ENCODE results near the gene SETMAR. TPM values are rescaled to one million over a fixed set of nuclear protein-coding genes. Genes with fewer than 3 reads are reported as not detected.

Gene SETMAR
- total RNA-seq, 4 donors from 2014 or later = 3.7 to 10.4 (median 7.6) TPM

DNA sequence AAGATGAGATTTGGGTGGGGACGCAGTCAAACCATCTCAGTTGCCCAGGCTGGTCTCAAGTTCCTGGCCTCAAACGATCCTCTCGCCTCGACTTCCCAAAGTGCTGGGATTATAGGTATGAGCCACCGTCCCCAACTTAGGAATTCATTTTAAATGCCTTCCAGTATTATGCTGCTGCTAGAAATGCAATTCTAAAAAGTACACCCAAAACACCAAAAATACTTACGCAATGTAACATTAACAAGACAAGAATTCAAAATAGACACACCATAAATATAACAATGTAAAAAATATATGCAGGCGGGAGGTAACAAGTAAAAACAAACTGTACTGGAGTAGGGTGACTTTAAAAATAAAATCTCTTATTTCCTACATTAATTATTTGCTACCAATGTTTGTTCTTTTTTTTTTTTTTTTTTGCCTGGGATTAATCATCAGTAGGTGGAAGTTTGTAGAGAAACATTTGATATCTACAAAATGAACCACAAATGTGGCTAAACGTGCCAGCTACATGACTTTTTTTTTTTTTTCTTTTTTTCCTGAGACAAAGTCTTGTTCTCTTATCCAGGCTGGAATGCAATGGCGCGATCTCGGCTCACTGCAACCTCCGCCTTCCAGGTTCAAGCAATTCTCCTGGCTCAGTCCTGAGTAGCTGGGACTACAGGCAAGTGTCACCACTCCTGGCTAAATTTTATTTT is 56.8 kb downstream of the SETMAR start:
- H3K36me3 ChIP-seq = no peaks in the 10 kb centered on the region
- no peak overlapping the region for H3K4me3 ChIP-seq
- H3K9me3 ChIP-seq = no peaks in the 10 kb centered on the region
- H3K27ac ChIP-seq = no peak overlapping the region
- DNase-seq = no peak
- in situ Hi-C loops (cut with MboI; ENCODE audit: low sequenced_read_pairs in 4 of 4) (loop anchor here in 1 of 4 donors (10.0 kb wide), 1 partner anchor 275 kb away; no protein-coding TSS in a partner anchor), intact Hi-C loops (cut with DNase I; ENCODE audit: low total_unique reads) (loop anchor here (10.0 kb wide), 1 partner anchor 105 kb away; the partner anchor contains the start of gene SUMF1)
- no peaks in the 10 kb centered on the region for H3K4me1 ChIP-seq
- ATAC-seq = no peak
- no peaks in the 10 kb centered on the region for H3K27me3 ChIP-seq
- TF ChIP-seq POLR2A (IDR thresholded peaks at IDR 0.05) = no peak
- TF ChIP-seq, protein P1, sequence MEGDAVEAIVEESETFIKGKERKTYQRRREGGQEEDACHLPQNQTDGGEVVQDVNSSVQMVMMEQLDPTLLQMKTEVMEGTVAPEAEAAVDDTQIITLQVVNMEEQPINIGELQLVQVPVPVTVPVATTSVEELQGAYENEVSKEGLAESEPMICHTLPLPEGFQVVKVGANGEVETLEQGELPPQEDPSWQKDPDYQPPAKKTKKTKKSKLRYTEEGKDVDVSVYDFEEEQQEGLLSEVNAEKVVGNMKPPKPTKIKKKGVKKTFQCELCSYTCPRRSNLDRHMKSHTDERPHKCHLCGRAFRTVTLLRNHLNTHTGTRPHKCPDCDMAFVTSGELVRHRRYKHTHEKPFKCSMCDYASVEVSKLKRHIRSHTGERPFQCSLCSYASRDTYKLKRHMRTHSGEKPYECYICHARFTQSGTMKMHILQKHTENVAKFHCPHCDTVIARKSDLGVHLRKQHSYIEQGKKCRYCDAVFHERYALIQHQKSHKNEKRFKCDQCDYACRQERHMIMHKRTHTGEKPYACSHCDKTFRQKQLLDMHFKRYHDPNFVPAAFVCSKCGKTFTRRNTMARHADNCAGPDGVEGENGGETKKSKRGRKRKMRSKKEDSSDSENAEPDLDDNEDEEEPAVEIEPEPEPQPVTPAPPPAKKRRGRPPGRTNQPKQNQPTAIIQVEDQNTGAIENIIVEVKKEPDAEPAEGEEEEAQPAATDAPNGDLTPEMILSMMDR (IDR thresholded peaks at IDR 0.05 in 4 of 5, conservative IDR thresholded peaks at IDR 0.05 in 1 of 5) = no peak

DNA sequence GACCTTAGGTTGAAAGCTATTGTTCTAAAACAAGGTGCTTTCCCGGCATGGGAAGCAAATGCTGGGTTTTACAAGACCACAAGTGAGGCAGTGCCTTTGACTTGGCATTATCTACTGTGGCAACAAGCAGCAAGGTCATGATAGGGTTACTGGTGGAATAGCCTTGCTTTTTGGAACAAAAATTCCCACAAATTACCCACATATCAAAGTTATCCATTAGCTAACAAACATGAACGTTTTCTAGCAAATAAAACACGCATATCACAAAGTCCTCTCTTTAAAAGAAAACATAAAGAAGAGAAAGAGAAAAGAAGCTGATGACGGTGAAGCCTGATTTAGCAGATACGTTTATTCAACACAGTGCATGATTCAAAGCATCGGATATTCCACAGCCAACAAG is 57.6 kb downstream of the SETMAR start:
- Histone ChIP-seq H3K27me3 (no peaks in the 10 kb centered on the region), H3K9me3 (no peaks in the 10 kb centered on the region), H3K4me1 (no peaks in the 10 kb centered on the region), H3K36me3 (no peaks in the 10 kb centered on the region), H3K27ac (no peak overlapping the region), H3K4me3 (no peak overlapping the region)
- intact Hi-C loops (cut with DNase I; ENCODE audit: low total_unique reads) (no loop called here), in situ Hi-C loops (cut with MboI; ENCODE audit: low sequenced_read_pairs in 4 of 4) (no loop called here)
- no peak for DNase-seq
- no peak for ATAC-seq
- TF ChIP-seq, protein P1 (IDR thresholded peaks at IDR 0.05 in 4 of 5, conservative IDR thresholded peaks at IDR 0.05 in 1 of 5) = no peak
- TF ChIP-seq POLR2A (IDR thresholded peaks at IDR 0.05) = no peak

GRCh38 chr3:4362523-4362922 is 59.4 kb downstream of the SETMAR start:
- intact Hi-C loops (cut with DNase I; ENCODE audit: low total_unique reads) (no loop called here), in situ Hi-C loops (cut with MboI; ENCODE audit: low sequenced_read_pairs in 4 of 4) (no loop called here)
- no peak overlapping the region for H3K4me3 ChIP-seq
- no peak for TF ChIP-seq POLR2A (IDR thresholded peaks at IDR 0.05)
- TF ChIP-seq, protein P1 (IDR thresholded peaks at IDR 0.05 in 4 of 5, conservative IDR thresholded peaks at IDR 0.05 in 1 of 5) = no peak
- H3K9me3 ChIP-seq = no peaks in the 10 kb centered on the region
- H3K27me3 ChIP-seq = no peaks in the 10 kb centered on the region
- no peak overlapping the region for H3K27ac ChIP-seq
- H3K4me1 ChIP-seq = no peaks in the 10 kb centered on the region
- DNase-seq (no peak), ATAC-seq (no peak)
- no peaks in the 10 kb centered on the region for H3K36me3 ChIP-seq

Other genes starting within 250 kb of the SETMAR start
- gene SUMF1, start 163.9 kb downstream of the SETMAR start, total RNA-seq = 1 to 10 TPM; 4.4 to 9.4 (median 7.6) TPM
- 10 to 100 TPM in 2 of 4 donors, 1 to 10 TPM in 2; 5.5 to 21.7 (median 11.3) TPM for gene ITPR1, start 190.0 kb downstream of the SETMAR start, total RNA-seq